Measurements from ENCODE around the gene LRRFIP2.

Gene LRRFIP2

GRCh38 chr3:37094636-37095035 is 79.7 kb downstream of the LRRFIP2 start:
- no peak for TF ChIP-seq CTCF (conservative IDR thresholded peaks at IDR 0.05; ENCODE audit: low read depth, low read length)
- no peak for DNase-seq (ENCODE audit: low read depth)

DNA sequence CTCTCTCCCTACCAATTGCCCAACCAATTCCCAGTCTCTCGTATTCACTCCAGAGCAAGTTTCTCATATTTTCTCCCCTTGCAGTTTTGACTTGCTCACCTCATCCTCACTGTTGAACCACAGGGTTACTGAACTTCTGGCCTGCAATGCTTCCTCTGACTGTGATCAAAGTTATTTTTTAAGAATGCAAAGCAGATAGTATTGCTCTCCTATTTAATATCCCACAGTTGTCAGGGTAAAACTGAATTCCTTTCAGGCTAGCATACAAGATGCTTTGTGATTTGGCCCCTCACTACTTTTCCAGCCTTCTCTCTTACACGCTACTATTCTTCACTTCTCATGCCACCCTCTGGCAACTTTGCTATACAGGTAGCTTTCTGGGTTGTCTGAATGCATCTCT is 80.9 kb downstream of the LRRFIP2 start:
- no peak for TF ChIP-seq CTCF (conservative IDR thresholded peaks at IDR 0.05; ENCODE audit: low read depth, low read length)
- no peak overlapping the region for H3K4me3 ChIP-seq (ENCODE audit: low read length)
- no peak for DNase-seq (ENCODE audit: low read depth)

More at GRCh38 chr3:37094636-37095035, 79.7 kb downstream of the LRRFIP2 start:
- H3K4me3 ChIP-seq (ENCODE audit: low read length), result no peak overlapping the region

GRCh38 chr3:37092484-37092883 is 81.9 kb downstream of the LRRFIP2 start:
- TF ChIP-seq CTCF (conservative IDR thresholded peaks at IDR 0.05; ENCODE audit: low read depth, low read length), result no peak
- DNase-seq (ENCODE audit: low read depth), result no peak
- no peak overlapping the region for H3K4me3 ChIP-seq (ENCODE audit: low read length)

DNA sequence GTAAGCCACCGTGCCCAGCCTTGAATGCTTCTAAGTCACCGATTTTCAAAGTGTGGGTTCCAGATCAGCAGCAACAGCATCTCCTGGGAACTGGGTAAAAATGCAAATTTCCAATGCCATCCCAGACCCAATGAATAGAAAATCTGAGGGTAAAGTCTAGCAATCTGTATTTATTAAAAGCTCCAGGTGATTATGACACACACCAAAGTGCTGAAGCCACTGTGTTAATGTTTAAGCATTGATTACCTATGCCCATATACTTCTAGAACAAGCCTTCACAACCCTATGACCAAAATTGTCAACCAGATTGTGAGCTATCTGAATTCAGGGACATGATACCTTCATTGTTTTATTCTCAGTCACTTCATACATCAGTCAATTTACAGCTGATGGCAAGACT is 86.5 kb downstream of the LRRFIP2 start:
- DNase-seq (ENCODE audit: low read depth), result no peak
- H3K4me3 ChIP-seq (ENCODE audit: low read length), result no peak overlapping the region
- no peak for TF ChIP-seq CTCF (conservative IDR thresholded peaks at IDR 0.05; ENCODE audit: low read depth, low read length)

DNA sequence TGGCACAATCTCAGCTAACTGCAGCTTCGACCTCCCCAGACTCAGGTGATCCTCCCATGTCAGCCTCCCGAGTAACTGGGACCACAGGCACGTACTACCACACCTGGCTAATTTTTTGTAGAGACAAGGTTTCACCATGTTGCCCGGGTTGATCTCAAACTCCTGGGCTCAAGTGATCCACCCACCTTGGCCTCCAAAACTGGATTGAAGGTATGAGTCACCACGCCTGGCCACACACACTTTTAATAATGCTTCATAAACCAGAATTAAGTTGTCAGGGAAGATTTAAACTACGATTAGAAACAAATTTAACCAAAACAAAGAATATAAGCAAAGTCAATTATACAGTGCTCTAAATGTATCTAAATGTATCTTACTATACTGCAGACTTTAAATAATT is 87.5 kb downstream of the LRRFIP2 start:
- TF ChIP-seq CTCF (conservative IDR thresholded peaks at IDR 0.05; ENCODE audit: low read depth, low read length), result no peak
- no peak for DNase-seq (ENCODE audit: low read depth)

DNA sequence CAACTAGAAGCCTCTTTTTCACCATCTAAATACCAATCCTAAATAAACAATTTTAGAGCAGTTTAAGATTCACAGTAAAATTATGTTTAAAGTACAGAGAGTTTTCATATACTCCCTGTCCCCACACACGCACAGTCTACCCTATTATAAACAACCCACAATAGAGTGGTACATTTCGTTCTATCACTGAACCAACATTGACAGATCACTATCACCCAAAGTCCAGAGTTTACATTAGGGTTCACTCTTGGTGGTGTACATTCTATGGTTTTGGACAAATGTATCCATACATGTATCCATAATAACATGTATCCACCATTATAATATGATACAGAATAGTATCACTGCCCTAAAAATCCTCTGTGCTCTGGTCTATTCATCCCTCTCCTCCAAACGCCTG is 92.1 kb downstream of the LRRFIP2 start:
- H3K4me3 ChIP-seq (ENCODE audit: low read length), result no peak overlapping the region
- TF ChIP-seq CTCF (conservative IDR thresholded peaks at IDR 0.05; ENCODE audit: low read depth, low read length), result no peak
- no peak for DNase-seq (ENCODE audit: low read depth)

More for the DNA sequence above, 87.5 kb downstream of the LRRFIP2 start:
- no peak overlapping the region for H3K4me3 ChIP-seq (ENCODE audit: low read length)

GRCh38 chr3:37075955-37076354 is 98.4 kb downstream of the LRRFIP2 start:
- no peak for TF ChIP-seq CTCF (conservative IDR thresholded peaks at IDR 0.05; ENCODE audit: low read depth, low read length)
- H3K4me3 ChIP-seq (ENCODE audit: low read length), result no peak overlapping the region
- no peak for DNase-seq (ENCODE audit: low read depth)
